PC-3 (cell line): ENCODE results near the gene SMG6. TPM values are rescaled to one million over a fixed set of nuclear protein-coding genes. Genes with fewer than 3 reads are reported as not detected.

Experiments
- ATAC-seq: fragments of 200-7000 bp; cut with Tn5 transposase; 2 replicates; pipeline ENCODE4 v1.9.1; 2020; ENCODE audit warnings: mild to moderate bottlenecking, moderate library complexity
- BruUV-seq: library from RNA; stranded (reverse); fragments of 400-500 nt; replicated peaks from 2 replicates; lab custom pipeline; 2021; lab: Mats Ljungman, UMichigan
- CTCF ChIA-PET: fragments of 300-600 bp; sonication (Branson Sonifier 250); formaldehyde crosslinking; loops from one replicate; lab custom pipeline; 2022; ENCODE audit warnings: antibody characterized with exemption; lab: Charles Lee
- POLR2A ChIA-PET: fragments of 300-600 bp; sonication (Branson Sonifier 250); formaldehyde crosslinking; loops from one replicate; lab custom pipeline; 2022; ENCODE audit warnings: antibody characterized with exemption; ENCODE audit not compliant: unreplicated experiment; lab: Charles Lee
- DNase-seq: peaks from one replicate; pipeline ENCODE4 v3.0.0-alpha.2; 2015
- H2AFZ ChIP-seq: fragments of 300-600 bp; sonication (generic); 2 replicates; pipeline ENCODE4 v1.6.0; 2016; ENCODE audit warnings: antibody characterized with exemption, low read length
- H3F3A ChIP-seq: fragments of 300-600 bp; sonication (generic); one replicate; pipeline ENCODE4 v1.6.0; 2017; ENCODE audit warnings: antibody characterized with exemption, low read length, control low read depth, mild to moderate bottlenecking; ENCODE audit not compliant: unreplicated experiment
- H3K27ac ChIP-seq: fragments of 300-600 bp; sonication (generic); 2 replicates; pipeline ENCODE4 v1.5.1; 2016; ENCODE audit warnings: mild to moderate bottlenecking, low read length
- H3K27me3 ChIP-seq: fragments of 300-600 bp; sonication (generic); 2 replicates; pipeline ENCODE4 v1.6.1; 2016; ENCODE audit warnings: low read length, mixed read lengths
- H3K36me3 ChIP-seq: fragments of 300-600 bp; sonication (generic); 2 replicates; pipeline ENCODE4 v1.6.1; 2016; ENCODE audit warnings: low read depth, mixed run types, low read length, mixed read lengths
- H3K4me1 ChIP-seq: fragments of 300-600 bp; sonication (generic); 2 replicates; pipeline ENCODE4 v1.5.1; 2016; ENCODE audit warnings: low read length; ENCODE audit not compliant: insufficient read depth
- H3K4me2 ChIP-seq: fragments of 300-600 bp; sonication (generic); 2 replicates; pipeline ENCODE4 v1.6.0; 2016; ENCODE audit warnings: low read length
- H3K4me3 ChIP-seq: fragments of 300-600 bp; sonication (generic); 2 replicates; pipeline ENCODE4 v1.5.1; 2016; ENCODE audit warnings: mild to moderate bottlenecking, low read length, mixed read lengths
- H3K79me2 ChIP-seq: fragments of 300-600 bp; sonication (generic); 2 replicates; pipeline ENCODE4 v1.6.1; 2017; ENCODE audit warnings: low read length, mixed read lengths
- H3K9ac ChIP-seq: fragments of 300-600 bp; sonication (generic); 2 replicates; pipeline ENCODE4 v1.6.0; 2016; ENCODE audit warnings: mild to moderate bottlenecking, low read length
- H3K9me2 ChIP-seq: fragments of 300-600 bp; sonication (generic); replicated peaks from 2 replicates; pipeline ENCODE4 v1.6.1; 2016; ENCODE audit warnings: mixed run types, low read length, mixed read lengths
- H3K9me3 ChIP-seq: fragments of 300-600 bp; sonication (generic); 2 replicates; pipeline ENCODE4 v1.6.1; 2016; ENCODE audit warnings: low read length, mixed read lengths
- H4K20me1 ChIP-seq: fragments of 300-600 bp; sonication (generic); 2 replicates; pipeline ENCODE4 v1.6.1; 2016; ENCODE audit warnings: low read length, mixed read lengths
- CTCF ChIP-seq: fragments of 300-600 bp; sonication (generic); conservative IDR thresholded peaks from 2 replicates; pipeline ENCODE4 v1.5.1; 2017; ENCODE audit warnings: antibody characterized with exemption, low read depth, mild to moderate bottlenecking, low read length
- EZH2 ChIP-seq: fragments of 300-600 bp; sonication (generic); IDR thresholded peaks from one replicate; pipeline ENCODE4 v1.6.1; 2017; ENCODE audit warnings: antibody characterized with exemption, mild to moderate bottlenecking, low read length; ENCODE audit not compliant: unreplicated experiment
- EZH2phosphoT487 ChIP-seq: fragments of 300-600 bp; sonication (generic); IDR thresholded peaks from 2 replicates; pipeline ENCODE4 v1.6.1; 2018; ENCODE audit warnings: mild to moderate bottlenecking, antibody characterized with exemption, low read length, borderline replicate concordance
- intact Hi-C: fragments of 100-400 bp; cut with micrococcal nuclease; formaldehyde crosslinking; loops from 2 replicates; pipeline ENCODE4 v1.9.0; 2023
- total RNA-seq: library from RNA; depleted of rRNA; stranded (reverse); fragments of >200 nt; gene quantifications from 2 replicates; pipeline ENCODE4 v1.2.3, GENCODE V29; 2014

The SMG6 gene
- total RNA-seq, 1 experiment from 2014 or later, result 13.4 TPM

DNA sequence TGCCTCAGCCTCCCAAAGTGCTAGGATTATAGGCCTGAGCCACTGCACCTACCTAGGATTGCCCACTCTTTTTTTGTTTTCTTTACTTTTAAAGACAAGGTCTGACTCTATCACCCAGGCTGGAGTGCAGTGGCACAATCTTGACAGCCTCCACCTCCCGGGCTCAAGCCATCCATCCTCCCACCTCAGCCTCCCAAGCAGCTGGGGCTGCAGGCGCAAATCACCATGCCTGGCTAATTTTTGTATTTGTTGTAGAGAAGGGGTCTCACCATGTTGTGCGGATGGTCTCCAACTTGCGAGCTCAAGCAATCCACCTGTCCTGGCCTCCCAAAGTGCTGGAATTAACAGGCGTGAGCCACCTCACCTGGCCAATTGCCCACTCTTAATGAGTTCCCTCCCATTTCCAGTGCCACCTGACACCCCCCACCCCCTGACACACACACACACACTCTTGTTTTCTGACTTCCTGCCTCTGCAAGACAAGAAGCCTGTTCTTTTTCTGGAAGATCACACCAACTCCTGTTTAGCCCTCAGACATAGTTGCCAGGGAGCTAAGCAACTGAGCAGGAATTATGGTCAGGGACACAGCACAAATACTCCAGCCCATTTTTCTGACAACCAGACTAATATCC lies 259.2 kb downstream of the SMG6 start:
- Histone ChIP-seq H3K9ac (no peak overlapping the region), H3K27me3 (no peaks in the 10 kb centered on the region), H3K4me2 (no peak overlapping the region), H3K79me2 (peaks cover 15% of the 10 kb centered on the region), H3K27ac (no peak overlapping the region), H3K4me3 (no peak overlapping the region), H3F3A (peaks cover 4% of the 10 kb centered on the region), H3K36me3 (peaks cover 5% of the 10 kb centered on the region; the same call in 1 of the 2 replicates), H3K4me1 (peaks cover 29% of the 10 kb centered on the region), H3K9me2 (no peaks in the 10 kb centered on the region), H4K20me1 (no peaks in the 10 kb centered on the region), H2AFZ (no peak overlapping the region), H3K9me3 (no peaks in the 10 kb centered on the region)
- TF ChIP-seq EZH2 (no peak), CTCF (no peak), EZH2phosphoT487 (no peak)
- POLR2A ChIA-PET, result no interaction called here
- no peak for ATAC-seq
- CTCF ChIA-PET, result no interaction called here
- DNase-seq, result no peak
- intact Hi-C loops, result no loop called here
- no TSS peak for BruUV-seq

GRCh38 chr17:2043785-2044184 lies 259.8 kb downstream of the SMG6 start:
- Histone ChIP-seq H3K4me2 (peak overlapping the region; percentile 99), H3K4me3 (no peak overlapping the region), H3K79me2 (peaks cover 15% of the 10 kb centered on the region), H3K4me1 (peaks cover 25% of the 10 kb centered on the region), H4K20me1 (no peaks in the 10 kb centered on the region), H3K27me3 (no peaks in the 10 kb centered on the region), H3K9me3 (no peaks in the 10 kb centered on the region), H3K9ac (no peak overlapping the region), H3F3A (peaks cover 4% of the 10 kb centered on the region), H2AFZ (no peak overlapping the region), H3K27ac (no peak overlapping the region), H3K9me2 (no peaks in the 10 kb centered on the region), H3K36me3 (peaks cover 5% of the 10 kb centered on the region; the same call in 1 of the 2 replicates)
- POLR2A ChIA-PET, result no interaction called here
- intact Hi-C loops, result no loop called here
- ATAC-seq (no peak; the same call in 1 of the 2 replicates), DNase-seq (peak; percentile 59)
- BruUV-seq, result no TSS peak
- TF ChIP-seq EZH2 (no peak), CTCF (no peak), EZH2phosphoT487 (no peak)
- CTCF ChIA-PET, result interaction anchor here (0.6 kb wide), 1 partner anchor 328 kb away, joined by 4 read pairs; no protein-coding TSS in a partner anchor

DNA sequence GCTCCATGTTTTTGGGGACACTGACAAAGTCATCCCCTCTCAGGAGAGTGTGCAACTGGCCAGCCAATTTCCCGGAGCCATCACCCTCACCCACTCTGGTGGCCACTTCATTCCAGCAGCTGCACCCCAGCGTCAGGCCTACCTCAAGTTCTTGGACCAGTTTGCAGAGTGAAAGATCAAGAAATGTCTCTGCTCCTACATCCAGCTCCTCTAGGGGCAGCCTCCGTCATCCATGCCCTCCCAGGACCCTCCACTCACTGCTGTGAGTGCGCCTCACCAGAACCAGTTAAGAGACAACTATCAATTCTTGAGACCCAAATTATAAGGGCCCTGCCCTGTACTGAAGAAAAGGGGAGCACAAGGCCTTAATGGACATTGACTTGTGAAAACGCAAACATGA lies 260.7 kb downstream of the SMG6 start:
- no peak for DNase-seq
- peak overlapping the region; percentile 92 for H3K9ac ChIP-seq
- H4K20me1 ChIP-seq, result no peaks in the 10 kb centered on the region
- no peaks in the 10 kb centered on the region for H3K27me3 ChIP-seq
- H2AFZ ChIP-seq, result no peak overlapping the region
- peak overlapping the region; percentile 99 for H3K4me2 ChIP-seq
- H3K79me2 ChIP-seq, result peaks cover 15% of the 10 kb centered on the region
- H3K4me1 ChIP-seq, result peaks cover 25% of the 10 kb centered on the region
- no peaks in the 10 kb centered on the region for H3K9me2 ChIP-seq
- BruUV-seq, result TSS peak; percentile 59
- peaks cover 5% of the 10 kb centered on the region; the same call in 1 of the 2 replicates for H3K36me3 ChIP-seq
- intact Hi-C loops, result no loop called here
- POLR2A ChIA-PET, result no interaction called here
- ATAC-seq, result no peak
- no peak for TF ChIP-seq EZH2phosphoT487
- TF ChIP-seq EZH2, result no peak
- no peak for TF ChIP-seq CTCF
- peak overlapping the region; percentile 90 for H3K4me3 ChIP-seq
- CTCF ChIA-PET, result no interaction called here
- H3K9me3 ChIP-seq, result no peaks in the 10 kb centered on the region
- peaks cover 4% of the 10 kb centered on the region for H3F3A ChIP-seq
- no peak overlapping the region for H3K27ac ChIP-seq
